Measurements from ENCODE around the gene ADAMTSL3. TPM values are rescaled to one million over a fixed set of nuclear protein-coding genes. Genes with fewer than 3 reads are reported as not detected.

ADAMTSL3 gene
- total RNA-seq, 1 donor from 2014 or later, result 0.41 TPM

- Mint-ChIP-seq H3K4me3 (no peak overlapping the region), H3K4me1 (no peaks in the 10 kb centered on the region), H3K27me3 (ENCODE audit: insufficient read depth, low read depth) (peaks cover 2% of the 10 kb centered on the region), H3K27ac (no peak overlapping the region), H3K36me3 (no peaks in the 10 kb centered on the region), H3K9me3 (peaks cover 19% of the 10 kb centered on the region)
- Histone ChIP-seq H3K4me3 (no peak overlapping the region), H3K36me3 (no peaks in the 10 kb centered on the region), H2AFZ (replicated peaks) (no peak overlapping the region), H3K4me1 (no peaks in the 10 kb centered on the region), H3F3A (ENCODE audit: low read depth) (no peaks in the 10 kb centered on the region), H3K27ac (no peak overlapping the region), H3K9me3 (ENCODE audit: low read depth) (no peaks in the 10 kb centered on the region), H3K79me2 (ENCODE audit: low read depth) (no peaks in the 10 kb centered on the region), H4K20me1 (ENCODE audit: low read depth) (no peaks in the 10 kb centered on the region), H3K4me2 (no peak overlapping the region), H3K27me3 (no peaks in the 10 kb centered on the region), H3K9ac (no peak overlapping the region)
- DNase-seq (ENCODE audit: low spot score), result no peak
- no peak for TF ChIP-seq EZH2phosphoT487 (IDR thresholded peaks at IDR 0.05)
- TF ChIP-seq CTCF (IDR thresholded peaks at IDR 0.05), result no peak
- TF ChIP-seq EZH2 (IDR thresholded peaks at IDR 0.05), result no peak
Observed at GRCh38 chr15:83970295-83970890, 316.5 kb downstream of the ADAMTSL3 start.

GRCh38 chr15:83971992-83972391, 318.1 kb downstream of the ADAMTSL3 start:
- H4K20me1 ChIP-seq (ENCODE audit: low read depth), result no peaks in the 10 kb centered on the region
- no peaks in the 10 kb centered on the region for H3K27me3 ChIP-seq
- H3K27ac Mint-ChIP-seq, result no peak overlapping the region
- H3K36me3 Mint-ChIP-seq, result no peaks in the 10 kb centered on the region
- H3K36me3 ChIP-seq, result no peaks in the 10 kb centered on the region
- H3K4me1 Mint-ChIP-seq, result no peaks in the 10 kb centered on the region
- no peak overlapping the region for H2AFZ ChIP-seq (replicated peaks)
- DNase-seq (ENCODE audit: low spot score), result no peak
- H3K4me1 ChIP-seq, result no peaks in the 10 kb centered on the region
- no peaks in the 10 kb centered on the region for H3K79me2 ChIP-seq (ENCODE audit: low read depth)
- no peaks in the 10 kb centered on the region for H3F3A ChIP-seq (ENCODE audit: low read depth)
- no peak overlapping the region for H3K4me3 ChIP-seq
- H3K27me3 Mint-ChIP-seq (ENCODE audit: insufficient read depth, low read depth), result peaks cover 2% of the 10 kb centered on the region
- H3K9ac ChIP-seq, result no peak overlapping the region
- H3K4me3 Mint-ChIP-seq, result no peak overlapping the region
- no peak overlapping the region for H3K27ac ChIP-seq
- no peaks in the 10 kb centered on the region for H3K9me3 ChIP-seq (ENCODE audit: low read depth)
- H3K4me2 ChIP-seq, result no peak overlapping the region
- peaks cover 19% of the 10 kb centered on the region for H3K9me3 Mint-ChIP-seq
- no peak for TF ChIP-seq EZH2 (IDR thresholded peaks at IDR 0.05)
- TF ChIP-seq EZH2phosphoT487 (IDR thresholded peaks at IDR 0.05), result no peak
- TF ChIP-seq CTCF (IDR thresholded peaks at IDR 0.05), result no peak

- DNase-seq (ENCODE audit: low spot score), result no peak
- no peak overlapping the region for H2AFZ ChIP-seq (replicated peaks)
- H3K27me3 ChIP-seq, result no peaks in the 10 kb centered on the region
- no peak overlapping the region for H3K4me2 ChIP-seq
- H3K4me3 Mint-ChIP-seq, result no peak overlapping the region
- H3F3A ChIP-seq (ENCODE audit: low read depth), result no peaks in the 10 kb centered on the region
- H3K9ac ChIP-seq, result no peak overlapping the region
- TF ChIP-seq EZH2phosphoT487 (IDR thresholded peaks at IDR 0.05) (no peak), CTCF (IDR thresholded peaks at IDR 0.05) (peak; percentile 46), EZH2 (IDR thresholded peaks at IDR 0.05) (no peak)
- H3K4me1 ChIP-seq, result no peaks in the 10 kb centered on the region
- no peaks in the 10 kb centered on the region for H3K79me2 ChIP-seq (ENCODE audit: low read depth)
- H3K4me1 Mint-ChIP-seq, result no peaks in the 10 kb centered on the region
- no peak overlapping the region for H3K4me3 ChIP-seq
- no peaks in the 10 kb centered on the region for H3K36me3 ChIP-seq
- H3K27ac ChIP-seq, result no peak overlapping the region
- H3K9me3 Mint-ChIP-seq, result peaks cover 23% of the 10 kb centered on the region
- peak overlapping the region; percentile 5 for H3K27ac Mint-ChIP-seq
- H4K20me1 ChIP-seq (ENCODE audit: low read depth), result no peaks in the 10 kb centered on the region
- no peaks in the 10 kb centered on the region for H3K36me3 Mint-ChIP-seq
- H3K27me3 Mint-ChIP-seq (ENCODE audit: insufficient read depth, low read depth), result peaks cover 2% of the 10 kb centered on the region
- H3K9me3 ChIP-seq (ENCODE audit: low read depth), result no peaks in the 10 kb centered on the region
Observed at GRCh38 chr15:83973816-83974215, 319.9 kb downstream of the ADAMTSL3 start.
